GM19468 (cell line): ENCODE measurements around the gene SULT2B1.
"Not testable (repeated sequence)": the region's sequence is repeated elsewhere in the genome, so short reads cannot be mapped to it uniquely, and the experiment has no call there.

Experiments
- ATAC-seq: cut with Tn5 transposase; IDR thresholded peaks from one replicate; pipeline ENCODE4 v1.9.1; 2021; ENCODE audit warnings: mild to moderate bottlenecking, moderate library complexity, moderate number of reproducible peaks; ENCODE audit not compliant: unreplicated experiment; ENCODE audit errors: extremely low read depth

Gene SULT2B1

DNA sequence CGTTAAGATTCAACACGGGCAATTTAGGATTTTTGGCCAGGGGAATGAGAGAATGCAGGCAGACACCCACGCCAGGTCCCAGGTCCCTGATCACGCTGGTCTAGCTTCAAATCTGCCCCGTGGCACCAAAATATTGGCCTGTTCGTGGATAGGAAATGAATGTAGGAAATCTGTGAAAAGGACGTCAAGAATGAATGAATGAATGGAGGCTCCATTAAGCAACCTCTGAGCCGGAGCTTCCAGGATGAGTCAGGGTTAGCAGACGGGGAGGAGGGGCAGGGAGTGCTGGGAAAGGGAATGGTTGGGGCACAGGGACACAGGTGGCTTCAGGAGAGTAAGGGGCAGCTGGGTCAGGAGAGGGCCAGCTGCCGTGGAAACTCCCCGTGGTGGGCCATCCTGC is 4.2 kb downstream of the SULT2B1 start:
- ATAC-seq: no peak

DNA sequence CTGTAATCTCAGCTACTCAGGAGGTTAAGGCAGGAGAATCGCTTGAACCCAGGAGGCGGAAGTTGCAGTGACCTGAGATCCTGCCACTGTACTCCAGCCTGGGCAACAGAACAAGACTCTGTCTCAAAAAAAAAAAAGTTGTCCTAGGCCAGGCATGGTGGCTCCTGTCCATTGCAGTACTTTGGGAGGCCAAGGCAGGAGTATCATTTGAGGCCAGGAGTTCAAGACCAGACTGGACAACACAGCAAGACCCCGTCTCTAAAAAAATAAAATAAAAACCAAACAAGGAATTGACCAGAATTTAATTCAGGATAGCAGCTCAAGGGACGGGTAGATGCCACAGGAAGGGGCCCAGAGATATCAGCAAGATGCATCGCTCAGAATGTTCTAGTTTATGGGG is 4.9 kb downstream of the SULT2B1 start:
- no peak for ATAC-seq

DNA sequence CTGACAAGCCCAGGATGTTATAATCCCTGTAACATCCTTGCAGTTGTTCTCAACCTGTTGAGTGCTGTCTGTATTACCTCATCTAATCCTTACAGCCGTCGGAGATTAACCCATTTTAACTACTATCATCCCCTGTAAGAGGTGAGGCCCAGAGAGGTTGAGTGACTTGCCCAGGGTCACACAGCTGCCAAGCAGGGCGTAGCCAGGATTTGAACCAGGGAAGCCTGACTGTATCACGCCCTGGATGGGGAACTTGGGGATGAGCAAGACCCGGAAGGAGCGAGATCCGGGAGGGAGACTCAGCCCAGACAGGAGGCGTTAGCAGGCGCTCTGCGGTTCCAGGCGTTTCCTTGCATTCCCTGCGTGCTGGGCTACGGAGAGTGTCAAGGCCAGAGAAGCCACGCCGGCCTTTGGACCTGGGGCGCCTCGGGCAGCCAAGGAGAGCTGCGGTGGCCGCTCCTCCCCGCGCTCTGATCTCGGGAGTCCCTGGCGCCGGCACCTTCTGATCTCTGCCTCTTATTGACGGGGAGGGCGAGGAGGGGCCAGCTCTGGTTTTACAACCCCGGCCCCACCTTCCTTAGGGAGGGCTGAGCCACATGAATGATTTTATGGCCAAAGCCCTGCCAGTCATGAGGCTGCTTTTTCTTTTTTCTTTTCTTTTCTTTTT is 6.2 kb downstream of the SULT2B1 start:
- ATAC-seq: no peak

DNA sequence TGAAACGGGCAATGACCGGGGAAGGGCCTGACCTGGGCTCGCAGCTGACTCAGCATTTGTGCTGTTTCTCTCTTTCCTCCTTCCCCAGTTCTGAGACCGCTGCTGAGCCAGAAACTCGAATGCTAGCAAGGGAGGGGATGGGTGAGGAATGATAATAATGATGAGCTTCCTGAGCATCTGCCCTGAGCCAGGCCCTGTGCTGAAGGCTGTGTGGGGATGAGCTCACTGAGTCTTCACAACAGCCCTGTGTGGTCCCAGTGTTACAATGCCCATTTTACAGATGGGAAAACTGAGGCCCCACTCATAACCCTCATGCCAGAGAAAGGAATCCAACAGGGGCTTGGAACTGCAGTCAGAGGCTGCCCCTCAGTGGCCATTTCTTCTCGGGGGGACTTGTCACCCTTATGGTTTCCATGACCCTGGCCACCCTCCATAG is 8.1 kb downstream of the SULT2B1 start:
- no peak for ATAC-seq

DNA sequence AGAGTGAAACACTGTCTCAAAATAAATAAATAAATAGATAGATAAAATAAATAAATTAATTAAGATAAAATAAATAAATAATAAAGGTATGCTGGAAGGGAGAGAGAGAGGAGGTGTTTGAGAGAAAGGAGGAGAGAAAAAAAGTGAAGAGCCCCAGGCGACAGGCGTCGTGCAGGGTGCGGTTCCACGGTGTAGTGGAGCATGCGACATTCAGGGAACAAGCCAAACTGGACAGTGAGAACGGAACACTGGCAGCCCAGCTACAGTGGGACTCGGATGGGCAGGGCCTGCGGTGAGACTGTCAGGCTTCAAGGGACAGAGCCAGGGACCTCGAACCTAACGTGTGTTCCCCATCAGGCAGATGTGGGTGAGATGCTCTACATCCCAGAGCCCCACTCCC is 9.4 kb downstream of the SULT2B1 start:
- ATAC-seq: no peak

DNA sequence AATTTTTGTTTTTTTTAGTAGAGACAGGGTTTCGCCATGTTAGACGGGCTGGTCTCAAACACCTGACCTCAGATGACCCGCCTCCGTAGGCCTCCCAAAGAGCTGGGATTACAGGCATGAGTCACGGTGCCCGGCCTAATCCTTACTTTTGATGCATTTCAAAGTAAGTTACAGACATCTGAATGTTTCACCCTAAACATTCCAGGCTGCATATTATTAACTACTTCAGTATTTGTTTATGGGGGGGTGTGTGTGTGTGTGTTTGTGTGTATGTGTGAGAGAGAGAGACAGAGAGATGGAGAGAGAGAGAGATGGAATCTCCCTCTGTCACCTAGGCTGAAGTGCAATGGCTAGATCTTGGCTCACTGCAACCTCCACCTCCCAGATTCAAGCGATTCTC is 13.1 kb downstream of the SULT2B1 start:
- no peak for ATAC-seq

DNA sequence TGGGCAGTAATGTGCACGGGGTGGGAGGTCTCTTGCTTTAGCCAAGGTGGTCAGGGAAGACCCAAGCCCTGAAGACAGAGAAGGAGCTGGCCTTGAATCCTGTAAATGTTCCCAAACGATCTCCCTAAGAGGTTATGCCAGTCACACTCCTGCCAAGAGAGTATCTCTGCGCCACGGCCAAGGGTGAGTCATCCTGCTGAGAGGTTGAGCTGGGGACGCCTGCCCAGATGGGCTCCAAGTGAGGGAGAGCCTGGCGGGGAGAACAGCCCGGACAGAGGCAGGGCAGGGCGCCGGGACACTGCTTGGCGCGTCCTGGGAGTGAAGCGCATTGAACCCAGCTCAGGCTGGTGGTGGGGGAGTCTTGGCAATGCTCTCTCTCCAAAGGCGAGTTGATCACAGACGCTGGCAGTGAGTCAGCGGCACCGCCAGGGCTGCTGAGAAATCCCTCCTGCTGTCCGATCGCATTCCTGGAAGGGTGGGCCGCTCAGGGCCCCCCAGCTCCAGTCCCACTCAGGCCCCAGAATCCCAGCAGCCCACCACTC is 16.4 kb downstream of the SULT2B1 start:
- ATAC-seq: no peak

DNA sequence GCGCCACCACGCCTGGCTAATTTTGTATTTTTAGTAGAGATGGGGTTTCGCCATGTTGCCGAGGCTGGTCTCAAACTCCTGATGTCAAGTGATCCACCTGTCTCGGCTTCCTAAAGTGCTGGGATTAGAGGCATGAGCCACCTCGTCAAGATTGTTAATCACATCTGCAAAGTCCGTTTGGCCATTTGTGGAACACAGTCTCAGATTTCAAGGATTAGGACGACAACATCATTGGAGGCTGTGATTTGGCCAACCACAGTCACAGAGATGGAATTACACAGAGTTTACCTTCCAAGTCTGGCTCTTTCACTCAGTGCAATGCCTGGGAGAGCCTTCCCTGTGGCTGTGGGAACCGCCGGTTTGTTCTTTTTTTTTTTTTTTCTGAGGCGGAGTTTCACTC is 17.8 kb downstream of the SULT2B1 start:
- no peak for ATAC-seq

DNA sequence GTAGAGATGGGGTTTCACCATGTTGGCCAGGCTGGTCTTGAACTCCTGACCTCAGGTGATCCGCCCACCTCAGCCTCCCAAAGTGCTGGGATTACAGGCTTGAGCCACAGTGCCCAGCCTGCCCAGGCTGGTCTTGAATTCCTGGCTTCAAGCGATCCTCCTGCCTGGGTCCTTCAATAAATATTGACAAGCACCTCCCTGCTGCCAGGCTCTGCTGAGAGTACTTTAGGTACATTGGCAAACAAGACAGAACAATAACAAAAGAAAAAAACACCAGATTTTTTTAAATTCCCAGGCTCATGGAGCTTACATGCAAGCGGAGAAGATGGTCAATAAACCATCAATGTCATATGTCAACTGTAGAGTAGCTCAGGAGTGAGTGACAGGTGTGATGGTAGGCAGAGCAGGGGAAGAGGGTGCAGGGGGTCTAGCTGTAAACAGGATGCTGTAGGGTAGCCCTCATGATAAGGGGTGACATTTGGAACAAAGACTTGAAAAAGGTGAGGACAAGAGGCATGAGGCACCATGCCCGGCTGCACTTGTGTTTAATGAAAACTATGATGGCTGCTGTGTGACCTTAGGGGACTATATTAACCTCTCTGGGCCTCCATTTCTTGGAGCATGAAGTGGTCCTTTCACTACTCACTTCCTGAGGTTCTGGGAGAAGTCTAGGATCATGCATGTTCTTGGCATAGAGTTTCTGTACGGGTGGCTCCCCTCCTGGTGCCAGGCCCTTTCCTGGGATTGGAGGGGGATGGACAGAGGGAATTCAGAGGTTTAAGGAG is 19.6 kb downstream of the SULT2B1 start:
- ATAC-seq: no peak

DNA sequence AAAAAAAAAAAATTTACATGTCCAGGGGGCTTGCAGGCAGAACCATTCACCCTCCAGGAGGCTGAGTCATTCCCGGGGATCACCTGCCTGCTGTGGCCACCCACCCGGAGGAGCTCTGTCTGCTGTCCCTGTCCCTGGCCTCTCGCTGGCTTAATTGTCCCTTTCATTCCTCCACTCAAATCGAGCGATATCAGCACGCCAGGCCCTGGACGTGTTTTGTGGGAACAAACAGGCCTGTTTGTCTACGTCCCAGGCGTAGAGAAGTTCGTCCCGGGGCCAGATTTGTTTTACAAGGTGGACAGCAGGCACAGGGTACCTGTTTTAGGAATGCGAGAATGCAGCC is 21.2 kb downstream of the SULT2B1 start:
- no peak for ATAC-seq

DNA sequence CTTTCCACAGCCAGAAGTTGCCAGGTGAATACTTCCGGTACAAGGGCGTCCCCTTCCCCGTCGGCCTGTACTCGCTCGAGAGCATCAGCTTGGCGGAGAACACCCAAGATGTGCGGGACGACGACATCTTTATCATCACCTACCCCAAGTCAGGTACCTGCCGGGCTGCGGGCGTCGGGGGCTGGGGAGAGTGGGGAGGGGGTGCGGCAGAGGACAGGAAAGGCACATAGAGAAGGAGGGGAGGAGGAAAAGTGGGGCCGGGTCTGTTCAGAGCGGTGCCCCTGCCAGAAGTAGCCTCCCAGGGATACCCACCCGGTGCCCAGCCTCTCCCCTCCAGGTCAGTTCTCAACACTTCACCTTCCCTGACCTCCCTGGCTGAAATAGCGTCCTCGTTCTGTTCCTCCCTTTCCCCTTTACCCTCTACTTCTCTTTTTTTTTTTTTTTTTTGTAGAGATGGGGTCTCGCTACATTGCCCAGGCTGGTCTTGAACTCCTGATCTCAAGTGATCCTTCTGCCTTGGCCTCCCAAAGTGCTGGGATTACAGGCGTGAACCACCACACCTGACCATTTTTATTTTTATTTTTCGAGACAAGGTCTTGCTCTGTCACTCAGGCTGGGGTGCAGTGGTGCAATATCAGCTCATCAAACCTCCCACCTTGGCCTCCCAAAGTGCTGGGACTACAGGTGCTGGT is 24.1 kb downstream of the SULT2B1 start:
- ATAC-seq: no peak

DNA sequence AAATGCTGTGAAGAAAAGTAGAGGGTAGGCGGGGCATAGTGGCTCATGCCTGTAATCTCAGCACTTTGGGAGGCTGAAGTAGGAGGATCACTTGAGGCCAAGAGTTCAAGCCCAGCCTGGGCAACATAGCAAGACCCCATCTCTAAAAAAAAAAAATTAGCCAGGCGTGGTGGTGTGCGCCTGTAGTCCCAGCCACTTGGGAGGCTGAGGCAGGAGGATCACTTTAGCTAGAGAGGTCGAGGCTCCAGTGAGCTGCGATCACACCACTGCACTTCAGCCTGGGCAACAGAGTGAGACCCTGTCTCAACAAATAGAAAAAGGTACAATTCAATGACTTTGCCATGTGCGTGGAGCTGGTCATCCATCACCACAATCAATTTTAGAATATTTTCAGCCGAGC is 25.9 kb downstream of the SULT2B1 start:
- not testable (repeated sequence) for ATAC-seq

DNA sequence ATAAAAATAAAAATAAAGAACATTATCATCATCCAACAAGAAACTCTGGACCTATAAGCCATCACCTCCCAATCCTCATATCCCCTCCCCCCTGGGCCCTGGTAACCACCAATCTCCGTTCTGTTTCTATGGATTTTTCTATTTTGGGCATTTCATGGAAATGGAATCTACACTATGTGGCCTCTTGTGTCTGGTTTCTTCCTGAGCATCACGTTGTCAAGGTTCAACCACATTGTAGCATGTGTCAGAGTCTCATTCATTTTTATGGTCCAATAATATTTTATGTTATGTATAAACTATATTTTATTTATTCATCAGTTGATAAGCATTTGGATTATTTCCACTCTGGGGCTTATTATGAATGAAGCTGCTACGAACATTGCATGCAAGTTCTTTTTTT is 26.9 kb downstream of the SULT2B1 start:
- ATAC-seq: no peak

DNA sequence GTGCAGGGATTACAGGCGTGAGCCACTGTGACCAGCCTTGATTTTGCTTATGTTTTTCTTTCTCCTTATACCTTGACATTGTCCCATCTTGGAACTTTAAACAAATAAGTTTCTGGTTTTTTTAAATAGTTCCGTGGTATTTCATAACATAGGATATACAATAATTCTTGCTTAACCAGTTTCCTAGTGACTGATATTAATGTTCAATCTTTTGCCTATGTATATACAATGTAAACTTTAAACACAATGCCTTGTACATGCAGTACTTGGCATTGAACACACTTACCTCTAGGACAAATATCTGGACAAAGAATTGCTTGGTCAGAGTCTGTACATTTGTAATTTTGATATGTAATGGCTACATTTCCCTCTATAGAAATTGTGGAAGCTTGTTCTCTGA is 30.2 kb downstream of the SULT2B1 start:
- ATAC-seq: no peak

DNA sequence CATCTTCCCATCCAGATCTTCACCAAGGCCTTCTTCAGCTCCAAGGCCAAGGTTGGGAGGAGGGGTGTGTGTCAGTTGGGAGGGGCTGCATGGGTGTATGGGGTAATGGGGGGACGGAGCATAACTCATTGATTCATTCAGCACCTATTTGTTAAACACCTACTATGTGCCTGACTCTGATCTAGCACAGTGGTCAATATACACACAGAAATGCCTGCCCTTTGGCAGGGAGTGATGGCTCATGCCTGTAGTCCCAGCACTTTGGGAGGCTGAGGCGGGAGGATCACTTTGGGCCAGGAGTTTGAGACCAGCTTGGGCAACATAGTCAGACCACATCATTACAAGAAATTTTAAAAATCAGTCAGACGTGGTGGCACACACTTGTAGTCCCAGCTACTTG is 35.4 kb downstream of the SULT2B1 start:
- no peak for ATAC-seq

DNA sequence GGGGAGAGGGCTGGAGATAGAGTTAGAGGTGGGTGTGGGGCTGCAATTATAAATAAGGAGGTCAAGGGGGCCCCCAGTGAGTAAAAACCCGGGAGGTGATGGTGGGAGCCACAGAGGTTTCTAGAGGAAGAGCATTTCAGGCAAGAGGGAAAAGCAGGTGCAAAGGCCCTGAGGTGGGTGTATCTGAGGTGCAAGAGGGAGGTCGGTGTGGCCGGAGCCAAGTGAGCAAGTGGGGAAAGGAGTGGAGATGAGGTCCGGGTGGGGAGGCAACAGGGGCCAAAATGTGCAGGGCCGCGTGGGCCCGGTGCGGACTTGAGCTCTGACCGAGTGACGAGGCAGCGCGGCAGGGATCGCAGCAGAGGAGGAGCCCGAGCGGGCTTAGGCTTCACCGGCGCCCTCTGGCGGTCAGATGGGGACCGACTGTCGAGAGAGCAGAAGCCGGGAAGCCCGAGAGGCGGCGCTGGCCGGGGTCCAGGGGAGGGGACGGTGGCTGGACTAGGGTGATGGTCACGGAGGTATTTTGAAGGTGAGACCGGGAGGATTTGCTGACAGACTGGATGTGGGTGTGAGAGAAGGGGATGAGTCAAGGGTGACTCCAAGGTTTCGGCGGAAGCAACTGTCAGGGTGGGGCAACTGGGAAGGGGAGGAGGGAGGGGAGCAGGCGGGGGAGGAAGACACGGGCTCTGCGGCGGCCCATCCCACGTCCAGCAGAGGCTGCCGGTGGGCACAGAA is 36.9 kb downstream of the SULT2B1 start:
- no peak for ATAC-seq

DNA sequence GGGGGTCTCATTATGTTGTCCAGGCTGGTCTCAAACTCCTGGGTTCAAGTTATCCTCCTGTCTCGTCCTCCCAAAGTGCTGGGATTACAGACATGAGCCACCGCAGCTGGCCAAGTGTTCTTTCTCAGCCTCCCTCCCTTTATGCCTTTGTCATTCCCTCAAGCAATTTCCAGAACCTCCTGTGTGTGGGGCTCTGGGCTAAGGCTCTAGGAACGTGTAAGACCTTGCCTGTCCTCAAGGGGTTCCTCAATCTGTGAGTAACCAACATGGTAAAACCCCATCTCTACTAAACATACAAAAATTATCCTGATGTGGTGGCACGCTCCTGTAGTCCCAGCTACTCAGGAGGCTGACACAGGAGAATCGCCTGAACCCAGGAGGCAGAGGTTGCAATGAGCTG is 39.0 kb downstream of the SULT2B1 start:
- no peak for ATAC-seq

DNA sequence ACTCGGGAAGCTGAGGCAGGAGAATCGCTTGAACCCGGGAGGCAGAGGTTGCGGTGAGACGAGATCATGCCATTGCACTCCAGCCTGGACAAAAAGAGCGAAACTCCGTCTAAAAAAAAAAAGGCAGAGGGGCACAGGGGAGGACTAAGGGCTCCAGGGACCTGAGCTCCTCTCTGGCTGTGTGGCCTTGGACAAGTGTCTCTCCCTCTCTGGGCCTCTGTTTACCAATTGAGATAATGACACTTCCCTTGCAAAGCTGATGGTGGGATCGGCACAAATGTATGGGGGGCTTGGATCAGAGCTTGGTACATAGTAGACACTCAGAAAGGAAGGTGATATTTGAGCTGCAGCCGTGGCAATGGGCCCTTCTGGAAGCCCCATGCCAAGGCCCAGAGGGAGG is 43.2 kb downstream of the SULT2B1 start:
- no peak for ATAC-seq

DNA sequence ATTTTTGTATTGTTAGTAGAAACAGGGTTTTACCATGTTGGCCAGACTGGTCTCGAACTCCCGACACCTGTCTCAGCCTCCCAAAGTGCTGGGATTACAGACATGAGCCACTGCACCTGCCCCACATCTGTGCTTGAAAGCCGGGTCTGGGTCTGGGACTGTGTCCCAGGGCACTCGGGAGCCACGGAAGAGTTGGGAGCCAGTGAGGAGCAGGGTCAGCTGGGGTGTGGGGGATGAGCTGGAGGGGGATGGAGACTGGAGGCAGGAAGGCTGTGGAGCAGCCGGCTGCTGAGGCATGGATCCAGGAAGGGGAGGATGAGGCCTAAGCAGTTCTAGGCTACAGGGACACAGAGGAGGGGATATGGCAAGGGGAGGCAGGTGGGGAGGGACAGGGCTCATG is 43.9 kb downstream of the SULT2B1 start:
- ATAC-seq: no peak

DNA sequence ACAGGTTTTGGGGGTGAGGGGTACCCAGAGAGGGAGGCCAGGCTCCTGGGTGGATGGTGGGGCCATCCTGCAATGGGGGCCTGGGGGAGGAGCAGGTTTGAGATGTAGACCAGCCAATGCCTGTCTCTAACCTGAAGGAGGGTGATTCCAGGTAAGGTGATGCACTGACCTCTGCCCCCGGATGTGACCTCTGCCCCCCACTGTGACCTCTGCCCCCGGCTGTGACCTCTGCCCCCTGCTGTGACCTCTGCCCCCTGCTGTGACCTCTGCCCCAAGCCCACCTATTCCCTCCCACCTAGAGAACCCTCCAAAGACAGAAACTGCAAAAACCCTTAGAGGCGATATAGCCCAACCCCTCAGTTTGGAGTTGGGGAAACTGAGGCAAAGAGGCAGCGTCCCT is 44.3 kb downstream of the SULT2B1 start:
- ATAC-seq: no peak
